Measurements from ENCODE around the gene DCAF6.
"Not testable (repeated sequence)": the region's sequence is repeated elsewhere in the genome, so short reads cannot be mapped to it uniquely, and the experiment has no call there.

DCAF6 gene

GRCh38 chr1:167924543-167925231 is 11.8 kb upstream of the DCAF6 start:
- Histone ChIP-seq H3K9me3 (ENCODE audit: control insufficient read depth, insufficient read depth, low read depth, low read length) (no peaks in the 10 kb centered on the region), H3K4me1 (ENCODE audit: control insufficient read depth, insufficient read depth, low read length) (peaks cover 15% of the 10 kb centered on the region), H3K9ac (ENCODE audit: low read length) (no peak overlapping the region), H3K36me3 (ENCODE audit: control insufficient read depth, insufficient read depth, low read length) (no peaks in the 10 kb centered on the region), H3K27me3 (ENCODE audit: control insufficient read depth, insufficient read depth, low read length) (no peaks in the 10 kb centered on the region), H3K27ac (ENCODE audit: low read depth, low read length) (no peak overlapping the region), H3K4me3 (ENCODE audit: low read depth, low read length) (no peak overlapping the region)

GRCh38 chr1:167926486-167926997 is 9.9 kb upstream of the DCAF6 start:
- no peak overlapping the region for H3K9ac ChIP-seq (ENCODE audit: low read length)
- no peak overlapping the region for H3K4me3 ChIP-seq (ENCODE audit: low read depth, low read length)
- no peaks in the 10 kb centered on the region for H3K36me3 ChIP-seq (ENCODE audit: control insufficient read depth, insufficient read depth, low read length)
- H3K27ac ChIP-seq (ENCODE audit: low read depth, low read length) = no peak overlapping the region
- H3K9me3 ChIP-seq (ENCODE audit: control insufficient read depth, insufficient read depth, low read depth, low read length) = no peaks in the 10 kb centered on the region
- H3K4me1 ChIP-seq (ENCODE audit: control insufficient read depth, insufficient read depth, low read length) = peaks cover 15% of the 10 kb centered on the region
- H3K27me3 ChIP-seq (ENCODE audit: control insufficient read depth, insufficient read depth, low read length) = no peaks in the 10 kb centered on the region

GRCh38 chr1:167927046-167927754 is 9.3 kb upstream of the DCAF6 start:
- Histone ChIP-seq H3K9me3 (ENCODE audit: control insufficient read depth, insufficient read depth, low read depth, low read length) (no peaks in the 10 kb centered on the region), H3K27ac (ENCODE audit: low read depth, low read length) (no peak overlapping the region), H3K27me3 (ENCODE audit: control insufficient read depth, insufficient read depth, low read length) (no peaks in the 10 kb centered on the region), H3K9ac (ENCODE audit: low read length) (no peak overlapping the region), H3K4me3 (ENCODE audit: low read depth, low read length) (no peak overlapping the region), H3K36me3 (ENCODE audit: control insufficient read depth, insufficient read depth, low read length) (no peaks in the 10 kb centered on the region), H3K4me1 (ENCODE audit: control insufficient read depth, insufficient read depth, low read length) (peaks cover 15% of the 10 kb centered on the region)

GRCh38 chr1:167928457-167928852 is 8.0 kb upstream of the DCAF6 start:
- H3K4me1 ChIP-seq (ENCODE audit: control insufficient read depth, insufficient read depth, low read length) = peaks cover 15% of the 10 kb centered on the region
- H3K27ac ChIP-seq (ENCODE audit: low read depth, low read length) = no peak overlapping the region
- no peak overlapping the region for H3K9ac ChIP-seq (ENCODE audit: low read length)
- no peaks in the 10 kb centered on the region for H3K36me3 ChIP-seq (ENCODE audit: control insufficient read depth, insufficient read depth, low read length)
- H3K9me3 ChIP-seq (ENCODE audit: control insufficient read depth, insufficient read depth, low read depth, low read length) = no peaks in the 10 kb centered on the region
- H3K27me3 ChIP-seq (ENCODE audit: control insufficient read depth, insufficient read depth, low read length) = no peaks in the 10 kb centered on the region
- H3K4me3 ChIP-seq (ENCODE audit: low read depth, low read length) = no peak overlapping the region

- peaks cover 15% of the 10 kb centered on the region for H3K4me1 ChIP-seq (ENCODE audit: control insufficient read depth, insufficient read depth, low read length)
- H3K4me3 ChIP-seq (ENCODE audit: low read depth, low read length); H3K27ac ChIP-seq (ENCODE audit: low read depth, low read length); H3K9ac ChIP-seq (ENCODE audit: low read length); H3K27me3 ChIP-seq (ENCODE audit: control insufficient read depth, insufficient read depth, low read length); H3K9me3 ChIP-seq (ENCODE audit: control insufficient read depth, insufficient read depth, low read depth, low read length); H3K36me3 ChIP-seq (ENCODE audit: control insufficient read depth, insufficient read depth, low read length): not testable (repeated sequence)
Observed at GRCh38 chr1:167928919-167929318, 7.6 kb upstream of the DCAF6 start.

- H3K9me3 ChIP-seq (ENCODE audit: control insufficient read depth, insufficient read depth, low read depth, low read length) = no peaks in the 10 kb centered on the region
- no peak overlapping the region for H3K9ac ChIP-seq (ENCODE audit: low read length)
- H3K36me3 ChIP-seq (ENCODE audit: control insufficient read depth, insufficient read depth, low read length) = no peaks in the 10 kb centered on the region
- no peak overlapping the region for H3K27ac ChIP-seq (ENCODE audit: low read depth, low read length)
- H3K4me1 ChIP-seq (ENCODE audit: control insufficient read depth, insufficient read depth, low read length) = peaks cover 21% of the 10 kb centered on the region
- no peaks in the 10 kb centered on the region for H3K27me3 ChIP-seq (ENCODE audit: control insufficient read depth, insufficient read depth, low read length)
- H3K4me3 ChIP-seq (ENCODE audit: low read depth, low read length) = no peak overlapping the region
Observed at GRCh38 chr1:167929725-167930124, 6.8 kb upstream of the DCAF6 start.

- Histone ChIP-seq H3K4me1 (ENCODE audit: control insufficient read depth, insufficient read depth, low read length) (peaks cover 15% of the 10 kb centered on the region), H3K27ac (ENCODE audit: low read depth, low read length) (no peak overlapping the region), H3K9ac (ENCODE audit: low read length) (no peak overlapping the region), H3K9me3 (ENCODE audit: control insufficient read depth, insufficient read depth, low read depth, low read length) (no peaks in the 10 kb centered on the region), H3K36me3 (ENCODE audit: control insufficient read depth, insufficient read depth, low read length) (no peaks in the 10 kb centered on the region), H3K4me3 (ENCODE audit: low read depth, low read length) (no peak overlapping the region), H3K27me3 (ENCODE audit: control insufficient read depth, insufficient read depth, low read length) (no peaks in the 10 kb centered on the region)
Observed at GRCh38 chr1:167933788-167934187, 2.7 kb upstream of the DCAF6 start.

GRCh38 chr1:167934426-167935215 is 1.9 kb upstream of the DCAF6 start:
- Histone ChIP-seq H3K9me3 (ENCODE audit: control insufficient read depth, insufficient read depth, low read depth, low read length) (no peaks in the 10 kb centered on the region), H3K9ac (ENCODE audit: low read length) (peak overlapping the region; percentile 80), H3K36me3 (ENCODE audit: control insufficient read depth, insufficient read depth, low read length) (no peaks in the 10 kb centered on the region), H3K27ac (ENCODE audit: low read depth, low read length) (no peak overlapping the region), H3K4me3 (ENCODE audit: low read depth, low read length) (peak overlapping the region; percentile 74), H3K4me1 (ENCODE audit: control insufficient read depth, insufficient read depth, low read length) (peaks cover 15% of the 10 kb centered on the region), H3K27me3 (ENCODE audit: control insufficient read depth, insufficient read depth, low read length) (no peaks in the 10 kb centered on the region)

GRCh38 chr1:167935216-167936067 is 1.0 kb upstream of the DCAF6 start:
- no peaks in the 10 kb centered on the region for H3K36me3 ChIP-seq (ENCODE audit: control insufficient read depth, insufficient read depth, low read length)
- H3K4me3 ChIP-seq (ENCODE audit: low read depth, low read length) = peak overlapping the region; percentile 74
- peak overlapping the region; percentile 80 for H3K9ac ChIP-seq (ENCODE audit: low read length)
- peak overlapping the region; percentile 8; the same call in 1 of the 2 replicates for H3K27ac ChIP-seq (ENCODE audit: low read depth, low read length)
- H3K27me3 ChIP-seq (ENCODE audit: control insufficient read depth, insufficient read depth, low read length) = no peaks in the 10 kb centered on the region
- H3K9me3 ChIP-seq (ENCODE audit: control insufficient read depth, insufficient read depth, low read depth, low read length) = no peaks in the 10 kb centered on the region
- H3K4me1 ChIP-seq (ENCODE audit: control insufficient read depth, insufficient read depth, low read length) = peaks cover 15% of the 10 kb centered on the region

GRCh38 chr1:167936930-167937708 is 636 bp downstream of the DCAF6 start, which contains the start of gene MPC2:
Gene MPC2 (minus strand): TSS chr1:167937072. CDS start chr1:167935841, 1,231 bp downstream.
- Histone ChIP-seq H3K27me3 (ENCODE audit: control insufficient read depth, insufficient read depth, low read length) (no peaks in the 10 kb centered on the region), H3K4me1 (ENCODE audit: control insufficient read depth, insufficient read depth, low read length) (peaks cover 15% of the 10 kb centered on the region), H3K27ac (ENCODE audit: low read depth, low read length) (peak within 1 kb of the TSS; percentile 91), H3K9me3 (ENCODE audit: control insufficient read depth, insufficient read depth, low read depth, low read length) (no peaks in the 10 kb centered on the region), H3K36me3 (ENCODE audit: control insufficient read depth, insufficient read depth, low read length) (no peaks in the 10 kb centered on the region), H3K4me3 (ENCODE audit: low read depth, low read length) (peak within 1 kb of the TSS; percentile 74), H3K9ac (ENCODE audit: low read length) (peak within 1 kb of the TSS; percentile 88)
